Smooth muscle cell (in vitro differentiated cells): Measurements from ENCODE around the gene CACNA1B. TPM values are rescaled to one million over a fixed set of nuclear protein-coding genes. Genes with fewer than 3 reads are reported as not detected.

ENCODE experiments used
- DNase-seq: peaks from one replicate; lab custom pipeline; 2025; ENCODE audit not compliant: unreplicated experiment; lab: John Stamatoyannopoulos, UW
- H2AFZ ChIP-seq: fragments of 200-600 bp; sonication (generic); 2 replicates; pipeline ENCODE4 v1.6.0; 2016; ENCODE audit warnings: antibody characterized with exemption, low read depth, mild to moderate bottlenecking
- H3F3A ChIP-seq: fragments of 200-600 bp; sonication (generic); 2 replicates; pipeline ENCODE4 v1.6.0; 2017; ENCODE audit warnings: antibody characterized with exemption, low read depth
- H3K27ac ChIP-seq: fragments of 200-600 bp; sonication (generic); 2 replicates; pipeline ENCODE4 v1.5.1; 2016; ENCODE audit warnings: low read depth, mild to moderate bottlenecking
- H3K27me3 ChIP-seq: fragments of 200-600 bp; sonication (generic); 2 replicates; pipeline ENCODE4 v1.6.1; 2016; ENCODE audit warnings: low read depth, mild to moderate bottlenecking
- H3K36me3 ChIP-seq: fragments of 200-600 bp; sonication (generic); 2 replicates; pipeline ENCODE4 v1.5.1; 2016; ENCODE audit warnings: low read depth
- H3K4me1 ChIP-seq: fragments of 200-600 bp; sonication (generic); 2 replicates; pipeline ENCODE4 v1.5.1; 2016; ENCODE audit warnings: low read depth
- H3K4me2 ChIP-seq: fragments of 200-600 bp; sonication (generic); 2 replicates; pipeline ENCODE4 v1.6.0; 2016; ENCODE audit warnings: mild to moderate bottlenecking
- H3K4me3 ChIP-seq: fragments of 200-600 bp; sonication (generic); 2 replicates; pipeline ENCODE4 v1.5.1; 2016; ENCODE audit warnings: mild to moderate bottlenecking
- H3K79me2 ChIP-seq: fragments of 200-600 bp; sonication (generic); 2 replicates; pipeline ENCODE4 v1.6.0; 2016; ENCODE audit warnings: low read depth, mild to moderate bottlenecking
- H3K9ac ChIP-seq: fragments of 200-600 bp; sonication (generic); 2 replicates; pipeline ENCODE4 v1.6.0; 2016; ENCODE audit warnings: low read depth
- H3K9me3 ChIP-seq: fragments of 200-600 bp; sonication (generic); replicated peaks from 2 replicates; pipeline ENCODE4 v1.5.1; 2016; ENCODE audit warnings: low read depth
- H4K20me1 ChIP-seq: fragments of 200-600 bp; sonication (generic); 2 replicates; pipeline ENCODE4 v1.6.0; 2016; ENCODE audit warnings: low read depth
- CTCF ChIP-seq: fragments of 200-600 bp; sonication (generic); IDR thresholded peaks from 2 replicates; pipeline ENCODE4 v1.5.1; 2017; ENCODE audit warnings: borderline replicate concordance, mild to moderate bottlenecking, antibody characterized with exemption; ENCODE audit not compliant: insufficient read depth, poor library complexity, severe bottlenecking
- WGBS: methylation state at CpG from one replicate; pipeline ENCODE4 v1.1.7; 2016; ENCODE audit warnings: low lambda C conversion rate; 5-methylcytosine and 5-hydroxymethylcytosine counted together
- polyA plus RNA-seq: library from polyadenylated mRNA; unstranded; fragments of >200 nt; fragmentation: Nextera tagmentation; extraction: Ambion mirVana; gene quantifications from 2 replicates; pipeline ENCODE4 v1.2.1, GENCODE V29; 2016
- total RNA-seq: library from RNA; depleted of rRNA; stranded (reverse); fragments of >200 nt; gene quantifications from 2 replicates; pipeline ENCODE4 v1.2.3, GENCODE V29; 2014

CACNA1B gene
- total and polyA plus RNA-seq, 2 experiments from 2014 or later, result 0.09 to 0.23 TPM

DNA sequence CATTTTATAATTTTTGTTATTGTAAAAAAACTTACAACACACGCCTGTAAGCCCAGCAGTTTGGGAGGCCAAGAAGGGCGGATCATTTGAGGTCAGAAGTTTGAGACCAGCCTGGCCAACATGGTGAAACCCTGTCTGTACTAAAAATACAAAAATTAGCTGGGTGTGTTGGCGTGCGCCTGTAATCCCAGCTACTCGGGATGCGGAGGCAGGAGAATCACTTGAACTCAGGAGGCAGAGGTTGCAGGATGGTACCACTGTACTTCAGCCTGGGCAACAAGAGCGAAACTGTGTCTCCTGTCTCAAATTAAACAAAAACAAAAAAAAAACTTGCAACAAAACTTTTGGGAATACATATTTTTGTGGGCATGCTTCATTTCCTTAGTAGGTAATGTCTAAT, 164.6 kb downstream of the CACNA1B start:
- no peak overlapping the region for H3K9ac ChIP-seq
- DNase-seq, result no peak
- no peaks in the 10 kb centered on the region for H4K20me1 ChIP-seq
- H3K79me2 ChIP-seq, result no peaks in the 10 kb centered on the region
- H3K4me3 ChIP-seq, result no peak overlapping the region
- no peak overlapping the region for H3K4me2 ChIP-seq
- 89% methylated on average over 7 of the region's 7 CpGs for WGBS
- H3K9me3 ChIP-seq, result no peaks in the 10 kb centered on the region
- no peak for TF ChIP-seq CTCF
- H3K27me3 ChIP-seq, result no peaks in the 10 kb centered on the region
- no peak overlapping the region for H2AFZ ChIP-seq
- H3K27ac ChIP-seq, result no peak overlapping the region
- no peaks in the 10 kb centered on the region for H3K36me3 ChIP-seq
- H3F3A ChIP-seq, result no peaks in the 10 kb centered on the region
- H3K4me1 ChIP-seq, result no peaks in the 10 kb centered on the region

DNA sequence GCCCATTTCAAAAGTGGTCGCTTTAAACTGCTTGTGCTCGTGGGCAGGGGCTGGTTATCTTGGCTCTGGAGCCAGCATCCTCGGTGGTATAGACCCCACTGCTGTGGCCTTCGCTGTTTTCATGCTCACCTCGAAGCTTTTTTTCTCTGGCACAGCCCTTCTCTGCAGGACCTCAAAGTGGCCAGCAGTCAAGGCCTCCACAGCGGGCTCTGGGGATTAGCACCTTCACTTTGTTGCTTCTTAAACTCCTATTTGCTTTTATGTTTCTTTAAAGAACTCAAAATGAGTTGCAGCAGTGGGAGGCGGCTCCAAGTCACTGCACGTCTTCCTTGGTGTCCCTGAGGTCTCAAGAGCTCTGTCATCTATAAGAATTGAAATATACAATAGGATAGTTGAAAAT, 165.1 kb downstream of the CACNA1B start:
- no peak for DNase-seq
- H2AFZ ChIP-seq, result no peak overlapping the region
- H3K79me2 ChIP-seq, result no peaks in the 10 kb centered on the region
- 79% methylated on average over 8 of the region's 8 CpGs for WGBS
- H3K9me3 ChIP-seq, result no peaks in the 10 kb centered on the region
- H3K36me3 ChIP-seq, result no peaks in the 10 kb centered on the region
- TF ChIP-seq CTCF, result no peak
- H3K27ac ChIP-seq, result no peak overlapping the region
- H3K4me1 ChIP-seq, result no peaks in the 10 kb centered on the region
- H3K9ac ChIP-seq, result no peak overlapping the region
- H3K4me3 ChIP-seq, result no peak overlapping the region
- no peaks in the 10 kb centered on the region for H4K20me1 ChIP-seq
- H3K27me3 ChIP-seq, result no peaks in the 10 kb centered on the region
- no peak overlapping the region for H3K4me2 ChIP-seq
- no peaks in the 10 kb centered on the region for H3F3A ChIP-seq

- no peak overlapping the region for H3K4me2 ChIP-seq
- no peak overlapping the region for H2AFZ ChIP-seq
- H3K27ac ChIP-seq, result no peak overlapping the region
- no peaks in the 10 kb centered on the region for H3F3A ChIP-seq
- no peaks in the 10 kb centered on the region for H3K4me1 ChIP-seq
- no peak overlapping the region for H3K9ac ChIP-seq
- no peaks in the 10 kb centered on the region for H3K36me3 ChIP-seq
- H3K4me3 ChIP-seq, result no peak overlapping the region
- WGBS, result 89% methylated on average over 10 of the region's 12 CpGs
- no peaks in the 10 kb centered on the region for H4K20me1 ChIP-seq
- H3K79me2 ChIP-seq, result no peaks in the 10 kb centered on the region
- no peak for DNase-seq
- TF ChIP-seq CTCF, result no peak
- no peaks in the 10 kb centered on the region for H3K9me3 ChIP-seq
- no peaks in the 10 kb centered on the region for H3K27me3 ChIP-seq
These were observed 165.5 kb downstream of the CACNA1B start for GRCh38 chr9:138043061-138043410.

DNA sequence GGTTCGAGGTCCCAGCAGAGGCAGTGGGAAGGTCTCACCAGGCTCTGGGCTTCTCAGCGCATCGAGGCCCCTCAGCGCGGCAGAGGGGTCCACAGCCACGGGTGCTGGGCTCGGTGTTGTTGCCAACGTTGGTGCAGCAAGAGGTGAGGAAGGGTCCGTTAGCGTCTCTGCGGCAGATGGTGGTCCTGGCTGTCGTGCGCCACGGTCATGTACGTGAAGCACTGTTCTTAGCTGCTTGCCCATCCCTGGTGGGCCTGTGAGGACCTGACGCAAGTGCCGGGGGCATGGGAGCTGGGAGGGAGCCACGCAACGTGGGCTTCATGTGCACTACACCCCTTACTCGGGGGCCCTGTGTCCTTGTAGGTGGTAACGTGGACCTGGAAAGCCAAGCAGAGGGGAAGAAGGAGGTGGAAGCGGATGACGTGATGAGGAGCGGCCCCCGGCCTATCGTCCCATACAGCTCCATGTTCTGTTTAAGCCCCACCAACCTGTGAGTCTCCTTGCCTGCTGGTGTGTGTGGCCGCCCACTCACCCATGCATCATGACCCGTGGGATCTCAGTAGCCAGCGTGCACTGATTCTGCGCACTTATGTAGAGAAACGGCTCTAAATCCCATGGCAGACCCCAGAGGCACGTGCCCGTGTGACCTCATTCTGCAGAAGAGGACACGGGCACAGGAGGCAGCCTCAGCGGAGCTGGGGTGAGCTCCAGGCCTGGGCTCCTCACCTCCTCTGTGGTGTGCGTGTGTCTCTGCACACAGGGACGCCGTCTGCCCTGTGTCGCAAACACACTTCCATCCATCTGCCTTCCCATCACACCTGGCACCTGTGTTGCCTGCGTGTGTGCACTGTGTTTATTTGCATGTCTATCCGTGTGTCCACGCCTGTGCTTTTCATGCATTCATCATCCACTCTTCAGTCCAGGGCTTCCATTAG, 166.1 kb downstream of the CACNA1B start:
- Histone ChIP-seq H3K27ac (no peak overlapping the region), H3K9ac (no peak overlapping the region), H3K4me3 (no peak overlapping the region), H3K27me3 (no peaks in the 10 kb centered on the region), H3K79me2 (no peaks in the 10 kb centered on the region), H3K4me2 (no peak overlapping the region), H4K20me1 (no peaks in the 10 kb centered on the region), H2AFZ (no peak overlapping the region), H3K4me1 (no peaks in the 10 kb centered on the region), H3K36me3 (no peaks in the 10 kb centered on the region), H3F3A (no peaks in the 10 kb centered on the region), H3K9me3 (no peaks in the 10 kb centered on the region)
- DNase-seq, result no peak
- WGBS, result 97% methylated on average over 42 of the region's 42 CpGs
- no peak for TF ChIP-seq CTCF
